Pancreas (tissue), 10 donors: ENCODE data around the gene GREB1L. TPM values are rescaled to one million over a fixed set of nuclear protein-coding genes. Genes with fewer than 3 reads are reported as not detected.

Experiments used
- ATAC-seq, 4 donors: fragments of 200-7000 bp; cut with Tn5 transposase; one replicate each; pipeline versions ENCODE4 v1.8.0 to v1.9.1; 2020; ENCODE audit warnings: mild to moderate bottlenecking in 4 of 4, moderate library complexity in 4 of 4
- DNase-seq, 6 donors: peaks; one replicate each; pipeline ENCODE4 v3.0.0-alpha.2; 2020
- FAIRE-seq: peaks from 2 replicates; lab custom pipeline; 2012; peaks lifted over from hg19 to GRCh38; lab: Jason Lieb, UNC
- H3K27ac ChIP-seq, 4 donors: fragments of 200-600 bp; sonication (generic); 1 replicate in 3 of 4; 2 replicates in 1 of 4; pipeline versions ENCODE4 v1.5.0 to v1.8.0; 2020
- H3K27me3 ChIP-seq, 4 donors: fragments of 200-600 bp; one replicate each; pipeline ENCODE4 v1.8.0; 2021
- H3K36me3 ChIP-seq, 3 donors: fragments of 200-600 bp; sonication (generic) in 1 of 3; one replicate each; pipeline versions ENCODE4 v1.5.0 to v1.8.0; 2020 to 2021
- H3K4me1 ChIP-seq, 3 donors: fragments of 200-600 bp; one replicate each; pipeline ENCODE4 v1.8.0; 2021
- H3K4me3 ChIP-seq, 4 donors: fragments of 200-600 bp; sonication (generic) in 2 of 4; one replicate each; pipeline versions ENCODE4 v1.5.0 to v1.8.0; 2020 to 2021
- H3K9me3 ChIP-seq, 4 donors: fragments of 200-600 bp; one replicate each; pipeline ENCODE4 v1.8.0; 2021
- CTCF ChIP-seq, 4 donors: fragments of 200-600 bp; sonication (generic) in 3 of 4; IDR thresholded peaks; one replicate each; pipeline versions ENCODE4 v1.5.0 to v1.8.0; 2021; ENCODE audit warnings: antibody characterized with exemption in 4 of 4
- WGBS, 2 donors: extraction: QIAGEN DNeasy Blood & Tissue Kit; methylation state at CpG; one replicate each; pipeline ENCODE4 v1.1.7; 2013; 5-methylcytosine and 5-hydroxymethylcytosine counted together
- intact Hi-C, 3 donors: fragments of 100-400 bp; cut with DNase I; formaldehyde crosslinking; loops; one replicate each; pipeline versions ENCODE4 v1.11.1 to v1.14.2; 2022
- polyA plus RNA-seq, 2 donors: library from polyadenylated mRNA; stranded (reverse); fragments of 200-250 nt; gene quantifications; one replicate each; pipeline ENCODE4 v1.2.3, GENCODE V29; 2013
- total RNA-seq, 6 donors: library from RNA; stranded (reverse); fragmentation: NEBNext Ultra II Directional in 4 of 6; extraction: Animal tissue kit (Norgen Biotek cat#: 25700) in 4 of 6; gene quantifications; one replicate each; pipeline versions ENCODE4 v1.2.1 to v1.2.4, GENCODE V29; 2021 to 2023
- donor health status: healthy with polysubstance abuse.
- donor health status: DM: no; HTN: no; CAD: no; lungs with moderate emphysema.
- donor health status: DM: no; HTN: no; CAD: no.
- donor health status: control.
- donor health status: control.
- donor health status: Bipolar disorder and iron deficiency.
- donor health status: DM: yes; HTN: yes; CAD: no.
- donor health status: DM: no; HTN: no; CAD: no.
- donor health status: DM: no; HTN: no; CAD: no.
- donor health status: DM: yes; HTN: yes; CAD: no.

GREB1L gene
- total and polyA plus RNA-seq, 8 donors: 0.03 to 0.34 (median 0.19) TPM; not detected in 2

- H3K27ac ChIP-seq: no peak overlapping the region
- no peak for TF ChIP-seq CTCF (IDR thresholded peaks at IDR 0.05)
These were observed 219.4 kb downstream of the GREB1L start for GRCh38 chr18:21461460-21461859.

GRCh38 chr18:21463718-21464117 lies 221.7 kb downstream of the GREB1L start:
- no peak overlapping the region for H3K27ac ChIP-seq
- WGBS, 2 donors: 45 to 61% methylated on average over 3 of the region's 3 CpGs
- intact Hi-C loops: no loop called here
- H3K36me3 ChIP-seq: no peaks in the 10 kb centered on the region
- H3K4me1 ChIP-seq: no peaks in the 10 kb centered on the region
- FAIRE-seq (no peak), DNase-seq (no peak), ATAC-seq (no peak)
- no peaks in the 10 kb centered on the region for H3K9me3 ChIP-seq
- H3K27me3 ChIP-seq: no peaks in the 10 kb centered on the region
- no peak overlapping the region for H3K4me3 ChIP-seq
- no peak for TF ChIP-seq CTCF (IDR thresholded peaks at IDR 0.05)

More at GRCh38 chr18:21461460-21461859, 219.4 kb downstream of the GREB1L start:
- no peak for FAIRE-seq
- no peak for DNase-seq
- WGBS, 2 donors: 68 to 76% methylated on average over 4 of the region's 4 CpGs
- ATAC-seq: no peak
- H3K27me3 ChIP-seq: no peaks in the 10 kb centered on the region
- no peaks in the 10 kb centered on the region for H3K4me1 ChIP-seq
- no peak overlapping the region for H3K4me3 ChIP-seq
- H3K9me3 ChIP-seq: no peaks in the 10 kb centered on the region
- intact Hi-C loops: no loop called here
- H3K36me3 ChIP-seq: no peaks in the 10 kb centered on the region

DNA sequence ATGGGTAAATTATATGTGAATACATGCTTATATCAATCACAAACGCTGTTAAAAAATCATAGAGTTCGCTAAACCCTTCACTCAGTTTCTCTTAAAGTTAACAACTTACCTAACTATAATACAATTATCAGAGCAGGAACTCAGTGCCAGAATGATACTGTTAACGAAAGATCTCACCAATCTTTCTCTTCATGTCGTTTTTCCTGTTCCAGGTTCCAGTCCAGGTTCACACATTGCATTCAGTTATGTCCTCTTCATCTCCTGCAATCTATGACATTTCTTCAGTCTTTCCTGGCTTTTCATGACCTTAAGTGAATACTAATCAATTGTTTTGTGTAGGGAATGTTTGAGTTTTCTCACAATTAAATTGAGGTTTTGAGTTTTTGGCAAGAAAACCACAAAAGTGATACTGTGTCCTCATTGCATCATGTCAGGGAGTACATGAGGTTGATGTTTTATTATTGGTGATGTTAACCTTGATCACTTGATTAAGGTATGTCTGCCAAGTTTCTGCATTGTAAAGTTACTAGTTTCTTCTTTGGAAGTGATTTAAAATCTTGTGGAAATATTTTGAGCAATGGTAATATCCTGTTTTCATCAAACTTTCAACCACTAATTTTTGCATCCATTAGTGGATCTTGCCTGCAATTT lies 226.6 kb downstream of the GREB1L start:
- Histone ChIP-seq H3K4me1 (no peaks in the 10 kb centered on the region), H3K36me3 (no peaks in the 10 kb centered on the region), H3K27me3 (no peaks in the 10 kb centered on the region), H3K9me3 (no peaks in the 10 kb centered on the region), H3K27ac (no peak overlapping the region), H3K4me3 (no peak overlapping the region)
- intact Hi-C loops: no loop called here
- DNase-seq (no peak), FAIRE-seq (no peak), ATAC-seq (no peak)
- no peak for TF ChIP-seq CTCF (IDR thresholded peaks at IDR 0.05)
- 55 to 58% methylated on average over 4 of the region's 4 CpGs for WGBS, 2 donors

GRCh38 chr18:21472741-21473140 lies 230.7 kb downstream of the GREB1L start:
- intact Hi-C loops: no loop called here
- no peak for ATAC-seq
- Histone ChIP-seq H3K4me3 (no peak overlapping the region), H3K27ac (no peak overlapping the region), H3K4me1 (no peaks in the 10 kb centered on the region), H3K9me3 (no peaks in the 10 kb centered on the region), H3K27me3 (no peaks in the 10 kb centered on the region), H3K36me3 (no peaks in the 10 kb centered on the region)
- 73 to 81% methylated on average over 2 of the region's 2 CpGs for WGBS, 2 donors
- DNase-seq: no peak
- FAIRE-seq: no peak
- TF ChIP-seq CTCF (IDR thresholded peaks at IDR 0.05): no peak

DNA sequence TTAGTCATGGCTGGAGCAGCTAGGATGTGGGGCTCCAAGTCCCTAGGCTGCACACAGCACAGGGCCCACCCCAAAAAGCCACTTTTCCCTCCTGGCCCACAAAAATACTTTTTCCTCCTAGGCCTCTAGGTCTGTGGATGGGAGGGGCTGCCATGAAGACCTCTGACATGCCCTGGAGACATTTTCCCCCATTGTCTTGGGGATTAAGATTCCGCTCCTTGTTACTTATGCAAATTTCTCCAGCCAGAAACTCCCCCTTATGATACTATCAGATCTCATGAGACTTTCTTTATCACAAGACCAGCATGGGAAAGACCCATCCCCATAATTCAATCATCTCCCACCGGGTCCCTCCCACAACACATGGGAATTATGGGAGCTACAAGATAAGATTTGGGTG lies 232.6 kb downstream of the GREB1L start:
- intact Hi-C loops: no loop called here
- Histone ChIP-seq H3K4me3 (no peak overlapping the region), H3K4me1 (no peaks in the 10 kb centered on the region), H3K36me3 (no peaks in the 10 kb centered on the region), H3K27me3 (no peaks in the 10 kb centered on the region), H3K27ac (no peak overlapping the region), H3K9me3 (no peaks in the 10 kb centered on the region)
- no peak for ATAC-seq
- DNase-seq: no peak
- 79 to 87% methylated on average over 2 of the region's 2 CpGs for WGBS, 2 donors
- FAIRE-seq: no peak
- no peak for TF ChIP-seq CTCF (IDR thresholded peaks at IDR 0.05)
